Activated naive CD4-positive, alpha-beta T cell (primary cell): ENCODE data around the gene SNRNP40.

ENCODE experiments used
- DNase-seq, 4 experiments: peaks; one replicate each; lab custom pipeline; 2025; lab: John Stamatoyannopoulos, UW

Gene SNRNP40

GRCh38 chr1:31231802-31232201 lies 64.8 kb downstream of the SNRNP40 start:
- no peak for DNase-seq

GRCh38 chr1:31230378-31230777 lies 66.2 kb downstream of the SNRNP40 start:
- DNase-seq, result no peak

- no peak for DNase-seq
Observed at GRCh38 chr1:31228986-31229385, 67.6 kb downstream of the SNRNP40 start.

- no peak for DNase-seq
Observed at GRCh38 chr1:31227891-31228568, 68.6 kb downstream of the SNRNP40 start.

- no peak for DNase-seq
Observed at GRCh38 chr1:31224068-31224467, 72.5 kb downstream of the SNRNP40 start.

- DNase-seq, result no peak
Observed at GRCh38 chr1:31222176-31222575, 74.4 kb downstream of the SNRNP40 start.

- no peak for DNase-seq
Observed at GRCh38 chr1:31221072-31221471, 75.5 kb downstream of the SNRNP40 start.

- no peak for DNase-seq
Observed at GRCh38 chr1:31219489-31219888, 77.1 kb downstream of the SNRNP40 start.

GRCh38 chr1:31218705-31219104 lies 77.9 kb downstream of the SNRNP40 start:
- DNase-seq, result no peak

- no peak for DNase-seq
Observed at GRCh38 chr1:31216016-31216415, 80.6 kb downstream of the SNRNP40 start.

GRCh38 chr1:31215065-31215570 lies 81.5 kb downstream of the SNRNP40 start:
- DNase-seq, result no peak

GRCh38 chr1:31214316-31215064 lies 82.1 kb downstream of the SNRNP40 start:
- no peak for DNase-seq
